C4-2B (cell line): ENCODE data around the gene RCAN3.

ENCODE experiments used
- CTCF ChIP-seq: fragments of 450-650 bp; conservative IDR thresholded peaks from 2 replicates; pipeline ENCODE4 v1.5.1; 2017; ENCODE audit warnings: mild to moderate bottlenecking
- ZFX ChIP-seq: fragments of 450-650 bp; IDR thresholded peaks from 2 replicates; pipeline ENCODE4 v1.6.1; 2017

DNA sequence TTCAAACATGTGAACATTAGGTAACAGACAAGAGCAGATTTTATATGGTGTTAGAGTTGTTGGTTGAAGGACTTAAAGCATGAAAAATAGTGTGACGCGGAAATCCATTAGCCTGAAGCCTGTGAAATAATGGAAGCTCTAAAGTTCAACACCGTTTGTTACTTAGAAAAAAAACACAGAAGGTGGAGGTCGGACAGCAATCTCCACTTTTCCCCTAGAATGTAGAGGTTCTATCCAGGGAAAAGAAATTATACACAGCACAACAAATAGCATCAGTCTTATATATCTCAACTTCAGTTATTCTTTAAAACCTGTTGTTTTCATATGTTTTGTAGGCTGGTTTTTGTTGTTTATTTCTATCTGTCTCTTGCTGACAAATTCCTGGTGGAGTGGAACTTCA lies 1.9 kb downstream of the RCAN3 start:
- TF ChIP-seq CTCF (no peak), ZFX (no peak)
